Parathyroid adenoma (tissue), 2 donors: ENCODE measurements around the gene HBP1.

ENCODE experiments used
- H2AFZ ChIP-seq: fragments of 300-600 bp; sonication (generic); one replicate; pipeline ENCODE4 v1.7.0; 2017; ENCODE audit warnings: antibody characterized with exemption, mild to moderate bottlenecking
- H3K27ac ChIP-seq: fragments of 300-600 bp; sonication (generic); one replicate; pipeline ENCODE4 v1.7.0; 2017
- H3K27me3 ChIP-seq: fragments of 300-600 bp; sonication (generic); one replicate; pipeline ENCODE4 v1.7.0; 2017; ENCODE audit warnings: low read length; ENCODE audit not compliant: control insufficient read depth, insufficient read depth
- H3K36me3 ChIP-seq: fragments of 300-600 bp; sonication (generic); one replicate; pipeline ENCODE4 v1.7.0; 2017; ENCODE audit warnings: low read length; ENCODE audit not compliant: control insufficient read depth, insufficient read depth
- H3K4me1 ChIP-seq: fragments of 300-600 bp; sonication (generic); one replicate; pipeline ENCODE4 v1.7.0; 2017; ENCODE audit warnings: control low read depth
- H3K4me2 ChIP-seq: fragments of 300-600 bp; sonication (generic); one replicate; pipeline ENCODE4 v1.7.0; 2017; ENCODE audit warnings: low read length
- H3K4me3 ChIP-seq: fragments of 300-600 bp; sonication (generic); one replicate; pipeline ENCODE4 v1.7.0; 2017; ENCODE audit warnings: low read depth, low read length
- H3K79me2 ChIP-seq: fragments of 300-600 bp; sonication (generic); one replicate; pipeline ENCODE4 v1.7.0; 2017; ENCODE audit warnings: control low read depth
- H3K9ac ChIP-seq: fragments of 300-600 bp; sonication (generic); one replicate; pipeline ENCODE4 v1.7.0; 2017; ENCODE audit warnings: mild to moderate bottlenecking
- H3K9me3 ChIP-seq: fragments of 300-600 bp; sonication (generic); one replicate; pipeline ENCODE4 v1.7.0; 2017; ENCODE audit warnings: low read length; ENCODE audit not compliant: control insufficient read depth
- CTCF ChIP-seq: fragments of 300-600 bp; sonication (generic); IDR thresholded peaks from one replicate; pipeline ENCODE4 v1.7.0; 2017; ENCODE audit warnings: antibody characterized with exemption, mild to moderate bottlenecking
- donor health status: primary hyperparathyroidism.

HBP1 gene

DNA sequence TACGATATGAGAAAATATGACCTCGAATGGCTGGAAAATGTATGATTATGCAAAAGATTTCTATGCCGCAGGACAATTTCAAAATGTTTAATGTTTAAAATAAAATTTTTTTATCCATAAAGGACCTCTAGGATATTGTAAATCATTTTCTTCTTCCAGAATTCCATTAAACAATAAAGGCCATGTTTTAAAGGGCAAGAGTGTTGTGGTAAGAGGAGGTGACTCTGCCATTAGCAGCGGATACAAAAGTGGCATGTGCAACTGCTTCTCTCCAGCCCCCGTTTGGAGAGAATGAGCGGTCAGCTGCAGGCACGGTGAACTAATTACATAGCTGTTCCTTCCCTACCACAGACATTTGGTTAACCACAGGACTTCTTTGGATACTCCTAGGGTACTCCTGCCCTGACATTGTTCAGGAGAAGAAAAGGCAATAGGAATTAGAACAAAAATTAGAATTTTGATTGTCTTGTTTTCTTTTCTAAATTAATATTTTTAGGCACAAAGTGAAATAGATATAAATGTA is 63.8 kb downstream of the HBP1 start:
- Histone ChIP-seq H3K9me3 (no peaks in the 10 kb centered on the region), H3K4me3 (no peak overlapping the region), H3K79me2 (no peaks in the 10 kb centered on the region), H3K4me1 (no peaks in the 10 kb centered on the region), H3K9ac (no peak overlapping the region), H2AFZ (no peak overlapping the region), H3K4me2 (no peak overlapping the region), H3K27ac (no peak overlapping the region), H3K36me3 (no peaks in the 10 kb centered on the region), H3K27me3 (no peaks in the 10 kb centered on the region)
- no peak for TF ChIP-seq CTCF

DNA sequence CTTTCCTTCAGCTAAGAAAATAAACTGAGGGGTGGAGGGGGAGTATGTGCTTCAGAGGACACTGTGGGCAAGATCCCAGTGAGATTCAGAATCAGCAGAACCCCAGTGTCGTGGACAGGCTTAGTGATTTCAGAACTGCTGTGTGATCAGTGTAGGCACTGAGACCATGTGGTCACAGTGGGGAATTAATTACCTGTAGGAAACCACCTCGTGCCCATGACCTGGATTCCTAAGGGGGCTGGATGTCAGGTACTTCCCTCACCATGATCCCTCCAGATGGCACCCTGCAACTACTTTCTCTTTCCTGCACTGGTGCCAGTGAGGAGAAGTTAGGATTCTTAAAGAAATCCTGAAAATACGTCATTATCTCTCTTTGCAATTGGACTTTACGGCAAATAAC is 64.4 kb downstream of the HBP1 start:
- H3K9me3 ChIP-seq = no peaks in the 10 kb centered on the region
- H3K4me2 ChIP-seq = no peak overlapping the region
- H3K4me1 ChIP-seq = no peaks in the 10 kb centered on the region
- no peak overlapping the region for H2AFZ ChIP-seq
- no peak overlapping the region for H3K9ac ChIP-seq
- H3K36me3 ChIP-seq = no peaks in the 10 kb centered on the region
- no peak for TF ChIP-seq CTCF
- no peak overlapping the region for H3K27ac ChIP-seq
- no peaks in the 10 kb centered on the region for H3K27me3 ChIP-seq
- H3K79me2 ChIP-seq = no peaks in the 10 kb centered on the region
- H3K4me3 ChIP-seq = no peak overlapping the region

DNA sequence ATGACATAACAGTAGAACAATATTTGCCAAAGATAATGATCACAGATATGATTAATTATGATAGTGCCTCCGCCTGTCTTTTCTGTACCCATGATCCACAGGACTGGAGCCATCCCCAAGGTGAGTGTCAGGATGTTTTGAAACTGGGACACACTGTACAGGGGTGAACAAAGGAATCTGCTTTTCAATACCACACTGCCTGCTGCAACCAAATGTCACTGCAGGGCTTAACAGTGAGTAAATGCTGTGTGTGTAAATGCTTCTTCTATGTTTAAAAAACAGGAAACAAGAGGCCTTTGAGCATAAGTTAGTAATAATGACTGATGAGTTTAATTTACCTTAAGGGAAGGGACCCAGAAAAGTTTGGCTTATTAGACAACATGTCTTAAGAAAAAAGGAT is 65.2 kb downstream of the HBP1 start:
- no peaks in the 10 kb centered on the region for H3K79me2 ChIP-seq
- H3K27me3 ChIP-seq = no peaks in the 10 kb centered on the region
- H3K9ac ChIP-seq = no peak overlapping the region
- H3K4me3 ChIP-seq = no peak overlapping the region
- H3K4me2 ChIP-seq = no peak overlapping the region
- no peaks in the 10 kb centered on the region for H3K4me1 ChIP-seq
- H3K27ac ChIP-seq = no peak overlapping the region
- no peak overlapping the region for H2AFZ ChIP-seq
- TF ChIP-seq CTCF = no peak
- H3K36me3 ChIP-seq = no peaks in the 10 kb centered on the region
- H3K9me3 ChIP-seq = no peaks in the 10 kb centered on the region

- H3K27ac ChIP-seq = no peak overlapping the region
- H3K4me3 ChIP-seq = no peak overlapping the region
- no peak overlapping the region for H3K4me2 ChIP-seq
- H3K79me2 ChIP-seq = no peaks in the 10 kb centered on the region
- no peaks in the 10 kb centered on the region for H3K4me1 ChIP-seq
- no peak overlapping the region for H2AFZ ChIP-seq
- no peaks in the 10 kb centered on the region for H3K36me3 ChIP-seq
- no peaks in the 10 kb centered on the region for H3K27me3 ChIP-seq
- H3K9ac ChIP-seq = no peak overlapping the region
- no peak for TF ChIP-seq CTCF
- no peaks in the 10 kb centered on the region for H3K9me3 ChIP-seq
Measured at GRCh38 chr7:107234436-107234835, 65.6 kb downstream of the HBP1 start.

GRCh38 chr7:107236862-107237261 is 68.1 kb downstream of the HBP1 start:
- no peaks in the 10 kb centered on the region for H3K36me3 ChIP-seq
- H3K9me3 ChIP-seq = no peaks in the 10 kb centered on the region
- no peaks in the 10 kb centered on the region for H3K27me3 ChIP-seq
- H3K9ac ChIP-seq = no peak overlapping the region
- H2AFZ ChIP-seq = no peak overlapping the region
- H3K4me1 ChIP-seq = no peaks in the 10 kb centered on the region
- H3K4me2 ChIP-seq = no peak overlapping the region
- no peaks in the 10 kb centered on the region for H3K79me2 ChIP-seq
- no peak overlapping the region for H3K4me3 ChIP-seq
- TF ChIP-seq CTCF = no peak
- no peak overlapping the region for H3K27ac ChIP-seq
